ENCODE data around the gene CCDC33.

GRCh38 chr15:74311734-74312444 is 75.8 kb downstream of the CCDC33 start:
- TF ChIP-seq CTCF (IDR thresholded peaks at IDR 0.05) (no peak), SP1 (CRISPR knock-in tag; conservative IDR thresholded peaks at IDR 0.05) (no peak), MAX (CRISPR knock-in tag; IDR thresholded peaks at IDR 0.05) (peak; percentile 4; the same call in 1 of the 2 replicates), NFE2L1 (CRISPR knock-in tag; IDR thresholded peaks at IDR 0.05) (no peak), NR3C1 (CRISPR knock-in tag; conservative IDR thresholded peaks at IDR 0.05; ENCODE audit: low read depth) (no peak), SOX15 (CRISPR knock-in tag; IDR thresholded peaks at IDR 0.05) (no peak), GTF2I (CRISPR knock-in tag; conservative IDR thresholded peaks at IDR 0.05) (no peak), ATF3 (CRISPR knock-in tag; conservative IDR thresholded peaks at IDR 0.05) (no peak), TCF7 (CRISPR knock-in tag; IDR thresholded peaks at IDR 0.05; ENCODE audit: low read depth) (no peak), ZNF232 (CRISPR knock-in tag; IDR thresholded peaks at IDR 0.05) (no peak), E2F5 (CRISPR knock-in tag; IDR thresholded peaks at IDR 0.05) (no peak), HMGXB4 (CRISPR knock-in tag; IDR thresholded peaks at IDR 0.05) (no peak)

Data from WTC11 (cell line).